HG02840 (cell line): ENCODE measurements around the gene PLIN5.
"Not testable (repeated sequence)": the region's sequence is repeated elsewhere in the genome, so short reads cannot be mapped to it uniquely, and the experiment has no call there.

Experiments used
- ATAC-seq: cut with Tn5 transposase; IDR thresholded peaks from one replicate; pipeline ENCODE4 v1.9.1; 2021; ENCODE audit warnings: mild to moderate bottlenecking, moderate library complexity, moderate number of reproducible peaks; ENCODE audit not compliant: unreplicated experiment, low FRiP score

The PLIN5 gene

GRCh38 chr19:4543842-4544647, 9.0 kb upstream of the PLIN5 start:
- ATAC-seq = no peak

GRCh38 chr19:4542896-4543841, 8.1 kb upstream of the PLIN5 start:
- ATAC-seq = no peak

- not testable (repeated sequence) for ATAC-seq
Measured at GRCh38 chr19:4541806-4542145, 6.8 kb upstream of the PLIN5 start.

- no peak for ATAC-seq
Measured at GRCh38 chr19:4541114-4541805, 6.2 kb upstream of the PLIN5 start.

GRCh38 chr19:4539693-4540581, 4.9 kb upstream of the PLIN5 start, which contains the start of gene LRG1:
Gene LRG1, minus strand, starts transcription at chr19:4540036. Its CDS starts 23 bp downstream, at chr19:4540013.
- no peak for ATAC-seq

- ATAC-seq = no peak
Measured at GRCh38 chr19:4539169-4539692, 4.2 kb upstream of the PLIN5 start.

GRCh38 chr19:4538601-4538954, 3.6 kb upstream of the PLIN5 start:
- no peak for ATAC-seq

- ATAC-seq = no peak
Measured at GRCh38 chr19:4537953-4538600, 3.1 kb upstream of the PLIN5 start.

GRCh38 chr19:4536798-4537197, 1.8 kb upstream of the PLIN5 start:
- ATAC-seq = no peak

- no peak for ATAC-seq
Measured at GRCh38 chr19:4533835-4534424, 1.1 kb downstream of the PLIN5 start.

- no peak for ATAC-seq
Measured at GRCh38 chr19:4533334-4533733, 1.7 kb downstream of the PLIN5 start.

- ATAC-seq = no peak
Measured at GRCh38 chr19:4531562-4532165, 3.4 kb downstream of the PLIN5 start.

GRCh38 chr19:4529924-4530522, 5.0 kb downstream of the PLIN5 start:
- no peak for ATAC-seq

- no peak for ATAC-seq
Measured at GRCh38 chr19:4528843-4529242, 6.2 kb downstream of the PLIN5 start.

GRCh38 chr19:4527377-4527776, 7.6 kb downstream of the PLIN5 start:
- not testable (repeated sequence) for ATAC-seq

- no peak for ATAC-seq
Measured at GRCh38 chr19:4525563-4526002, 9.4 kb downstream of the PLIN5 start.

- no peak for ATAC-seq
Measured at GRCh38 chr19:4524808-4525562, 10.0 kb downstream of the PLIN5 start.
